C4-2B (cell line): ENCODE results near the gene TSPAN9.

Experiments
- CTCF ChIP-seq: fragments of 450-650 bp; conservative IDR thresholded peaks from 2 replicates; pipeline ENCODE4 v1.5.1; 2017; ENCODE audit warnings: mild to moderate bottlenecking
- ZFX ChIP-seq: fragments of 450-650 bp; IDR thresholded peaks from 2 replicates; pipeline ENCODE4 v1.6.1; 2017

GRCh38 chr12:3133405-3133783, 56.2 kb downstream of the TSPAN9 start:
- TF ChIP-seq CTCF (no peak), ZFX (no peak)
